T-helper 2 cell treated with Interferon-gamma antibody and Interleukin-4, amounts not matched to agents 100 ng/mL and 5 ng/mL, for 36 hours (primary cell): Measurements from ENCODE around the gene PSAP. TPM values are rescaled to one million over a fixed set of nuclear protein-coding genes. Genes with fewer than 3 reads are reported as not detected.
"Not testable (repeated sequence)": the region's sequence is repeated elsewhere in the genome, so short reads cannot be mapped to it uniquely, and the experiment has no call there.

Source experiments
- intact Hi-C: fragments of 100-400 bp; cut with micrococcal nuclease; formaldehyde crosslinking; loops from one replicate; pipeline ENCODE4 v1.15.1; 2023
- total RNA-seq: library from RNA; stranded (reverse); gene quantifications from 2 replicates; pipeline ENCODE4 v1.2.3, GENCODE V29; 2022

The PSAP gene
- total RNA-seq, 1 donor from 2014 or later, result 123 TPM

DNA sequence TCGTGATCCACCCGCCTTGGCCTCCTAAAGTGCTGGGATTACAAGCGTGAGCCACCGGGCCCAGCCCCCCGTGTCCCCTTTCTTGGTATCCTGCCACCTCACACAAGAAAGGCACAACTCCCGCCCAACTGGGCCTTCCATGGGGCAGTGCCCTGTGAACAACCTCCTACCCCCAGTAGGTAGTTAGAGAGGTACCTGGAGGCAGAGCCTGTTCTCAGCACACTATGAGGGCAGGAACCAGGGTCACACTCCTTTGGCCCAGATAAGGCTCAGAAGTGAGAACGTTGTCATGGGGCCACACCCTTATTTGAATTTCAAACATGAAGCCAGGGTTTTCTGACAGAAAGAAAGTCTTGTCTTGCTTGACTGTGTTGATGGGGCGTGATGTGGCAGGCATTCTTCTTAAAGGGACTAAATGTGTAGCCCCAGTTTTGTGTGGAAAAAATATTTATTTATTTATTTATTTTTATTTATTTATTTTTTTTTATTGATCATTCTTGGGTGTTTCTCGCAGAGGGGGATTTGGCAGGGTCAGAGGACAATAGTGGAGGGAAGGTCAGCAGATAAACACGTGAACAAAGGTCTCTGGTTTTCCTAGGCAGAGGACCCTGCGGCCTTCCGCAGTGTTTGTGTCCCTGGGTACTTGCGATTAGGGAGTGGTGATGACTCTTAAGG, 23.8 kb upstream of the PSAP start:
- intact Hi-C loops, result not testable (repeated sequence)

- intact Hi-C loops, result no loop called here
Measured at GRCh38 chr10:71873582-71874211, 22.6 kb upstream of the PSAP start.

DNA sequence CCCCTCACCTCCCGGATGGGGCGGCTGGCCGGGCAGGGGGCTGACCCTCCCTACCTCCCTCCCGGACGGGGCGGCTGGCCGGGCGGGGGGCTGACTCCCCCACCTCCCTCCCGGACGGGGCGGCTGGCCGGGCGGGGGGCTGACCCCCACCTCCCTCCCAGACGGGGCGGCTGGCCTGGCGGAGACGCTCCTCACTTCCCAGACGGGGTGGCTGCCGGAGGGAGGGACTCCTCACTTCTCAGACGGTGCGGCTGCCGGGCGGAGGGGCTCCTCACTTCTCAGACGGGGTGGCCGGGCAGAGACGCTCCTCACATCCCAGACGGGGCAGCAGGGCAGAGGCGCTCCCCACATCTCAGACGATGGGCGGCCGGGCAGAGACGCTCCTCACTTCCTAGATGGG, 18.6 kb upstream of the PSAP start:
- intact Hi-C loops, result not testable (repeated sequence)

- intact Hi-C loops, result no loop called here
Measured at GRCh38 chr10:71868192-71868697, 17.2 kb upstream of the PSAP start.

- intact Hi-C loops, result no loop called here
Measured at GRCh38 chr10:71865561-71866041, 14.6 kb upstream of the PSAP start.

- intact Hi-C loops, result no loop called here
Measured at GRCh38 chr10:71864911-71865361, 13.9 kb upstream of the PSAP start.

DNA sequence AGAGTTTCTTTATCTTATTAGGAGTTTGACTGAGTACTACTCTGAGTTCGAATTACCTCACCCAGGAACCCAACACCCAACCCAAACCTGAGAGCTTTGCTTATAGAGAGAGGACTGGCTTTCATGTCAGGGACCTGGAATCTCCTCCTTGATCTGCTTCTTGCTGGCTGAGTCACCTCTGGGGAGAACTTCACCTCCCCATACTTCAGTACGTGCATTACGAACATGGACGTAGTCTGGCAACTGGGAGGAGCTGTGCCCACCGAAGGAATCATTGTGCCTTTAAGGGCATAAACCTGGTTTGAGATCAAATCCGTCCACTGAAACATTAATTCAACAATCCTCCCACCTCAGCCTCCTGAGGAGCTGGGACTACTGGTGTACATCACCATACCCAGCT, 12.2 kb upstream of the PSAP start:
- intact Hi-C loops, result no loop called here

GRCh38 chr10:71860243-71861029, 9.4 kb upstream of the PSAP start:
- intact Hi-C loops, result no loop called here

DNA sequence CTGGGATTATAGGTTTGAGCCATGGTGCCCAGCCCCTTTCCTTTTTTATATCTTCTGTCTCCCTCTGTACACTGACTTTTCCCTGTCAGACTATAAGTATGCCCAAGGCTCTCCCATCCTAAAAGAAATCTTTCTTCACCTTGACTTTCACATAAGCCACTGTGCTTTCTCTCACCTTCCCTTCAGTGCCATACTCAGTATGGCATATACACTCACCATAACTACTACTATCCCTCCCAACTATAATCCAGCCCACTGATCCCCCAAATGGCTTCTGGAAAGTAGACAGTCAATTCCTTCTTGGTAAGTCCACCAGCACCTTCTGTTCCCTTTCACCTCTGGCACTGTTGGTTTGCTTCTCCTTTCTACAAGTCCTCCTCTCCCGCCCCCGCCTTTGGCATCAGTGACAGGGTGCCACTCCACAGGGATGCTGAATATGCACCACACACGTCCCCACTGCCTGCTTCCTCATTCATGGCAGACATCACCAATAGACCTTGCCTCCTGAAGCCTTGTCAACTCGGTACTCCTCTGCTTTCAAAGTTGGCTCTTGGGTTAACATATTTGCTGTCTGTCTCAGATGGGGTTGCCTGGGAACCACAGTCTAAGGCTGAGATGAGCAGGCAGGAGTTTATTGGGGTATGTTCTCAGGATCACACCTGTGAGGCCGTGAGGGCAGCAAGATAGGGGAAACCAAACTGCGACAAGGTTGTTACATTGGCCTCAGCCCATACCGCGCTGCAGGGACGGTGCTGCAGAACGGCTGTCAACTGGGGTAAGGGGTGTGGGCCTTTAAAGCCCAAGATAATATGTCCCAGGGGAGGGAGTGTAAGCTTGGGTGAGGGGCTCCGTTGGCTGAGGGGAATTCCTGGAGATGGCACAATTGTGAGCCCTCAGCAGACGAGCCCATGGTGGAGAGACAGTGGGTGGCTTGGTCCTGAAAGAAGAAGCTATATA, 7.2 kb upstream of the PSAP start:
- intact Hi-C loops, result no loop called here

- intact Hi-C loops, result no loop called here
Measured at GRCh38 chr10:71856619-71857018, 5.6 kb upstream of the PSAP start.

GRCh38 chr10:71854031-71854430, 3.0 kb upstream of the PSAP start:
- intact Hi-C loops, result no loop called here

- intact Hi-C loops, result no loop called here
Measured at GRCh38 chr10:71852355-71852937, 1.4 kb upstream of the PSAP start.

GRCh38 chr10:71851465-71852095, 529 bp upstream of the PSAP start:
- intact Hi-C loops, result loop anchor here (1.0 to 2.0 kb wide), 2 partner anchors 83 to 532 kb away; partner anchors contain the start of gene SLC29A3

DNA sequence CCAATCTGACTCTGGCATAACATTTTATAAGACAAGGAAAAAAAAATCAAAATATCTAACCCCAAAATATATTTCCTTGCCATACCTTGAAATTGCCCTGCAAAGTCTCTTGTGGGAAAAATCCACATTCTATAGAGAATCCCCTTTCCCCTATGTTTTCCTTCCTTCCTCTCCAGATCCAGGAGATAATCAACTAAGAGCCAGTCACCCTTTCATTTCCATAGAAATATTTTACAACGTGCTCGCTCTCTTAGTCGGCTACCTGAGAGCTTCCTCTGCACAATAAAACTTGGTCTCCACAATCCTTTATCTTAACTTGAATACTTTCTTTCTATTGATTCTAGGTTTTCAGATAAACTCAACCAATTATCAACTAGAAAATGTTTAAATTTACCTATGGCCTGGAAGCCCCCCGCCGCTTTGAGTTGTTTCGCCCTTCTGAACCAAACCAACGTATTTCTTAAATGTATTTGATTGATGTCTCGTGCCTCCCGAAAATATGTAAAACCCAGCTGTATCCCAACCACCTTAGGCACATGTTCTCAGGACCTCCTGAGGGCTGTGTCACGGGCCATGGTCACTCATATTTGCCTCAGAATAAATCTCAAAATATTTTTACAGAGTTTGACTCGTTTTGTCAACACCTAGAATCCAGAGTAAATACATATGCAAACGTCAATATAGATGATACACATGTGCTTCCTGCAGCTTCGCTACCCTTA, 869 bp downstream of the PSAP start:
- intact Hi-C loops, result loop anchor here (2.0 kb wide), 1 partner anchor 81 kb away; no protein-coding TSS in a partner anchor

DNA sequence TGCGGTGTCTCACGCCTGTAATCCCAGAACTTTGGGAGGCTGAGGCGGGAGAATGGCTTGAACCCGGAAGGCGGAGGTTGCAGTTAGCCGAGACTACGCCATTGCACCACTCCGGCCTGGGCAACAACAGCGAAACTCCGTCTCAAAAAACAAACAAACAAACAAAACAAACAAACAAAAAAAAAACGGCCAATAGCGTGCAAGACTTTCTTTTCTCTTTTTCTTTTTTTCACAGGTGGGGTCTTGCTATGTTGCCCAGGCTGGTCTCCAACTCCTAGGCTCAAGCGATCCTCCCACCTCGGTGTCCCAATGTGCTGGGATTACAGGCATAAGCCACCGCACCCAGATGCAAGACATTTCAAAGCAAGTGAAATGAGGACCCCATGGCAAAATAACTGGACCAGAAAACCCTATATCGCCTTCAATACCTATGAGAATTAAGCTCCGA, 1.6 kb downstream of the PSAP start:
- intact Hi-C loops, result loop anchor here (5.0 kb wide), 1 partner anchor 48 kb away; no protein-coding TSS in a partner anchor

GRCh38 chr10:71848325-71849275, 2.5 kb downstream of the PSAP start:
- intact Hi-C loops, result loop anchor here (5.0 kb wide), 1 partner anchor 49 kb away; no protein-coding TSS in a partner anchor

DNA sequence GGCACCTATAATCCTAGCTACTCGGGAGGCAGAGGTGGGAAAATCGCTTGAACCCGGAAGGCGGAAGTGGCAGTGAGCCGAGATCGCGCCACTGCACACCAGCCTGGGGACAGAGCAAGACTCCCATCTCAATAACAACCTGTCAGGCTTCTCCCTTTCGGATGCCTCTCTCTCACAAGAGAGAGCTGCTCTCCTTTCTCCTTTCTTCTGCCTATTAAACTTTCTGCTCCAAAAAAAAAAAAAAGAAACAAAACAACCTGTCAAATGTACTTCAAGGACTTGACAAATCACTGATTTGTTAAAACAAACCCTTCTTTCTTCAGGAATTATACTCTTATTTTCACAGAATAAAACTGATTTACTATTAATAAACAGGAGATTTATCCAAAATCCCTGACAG, 3.6 kb downstream of the PSAP start:
- intact Hi-C loops, result loop anchor here (5.0 kb wide), 1 partner anchor 50 kb away; no protein-coding TSS in a partner anchor

- intact Hi-C loops, result loop anchor here (5.0 kb wide), 1 partner anchor 50 kb away; no protein-coding TSS in a partner anchor
Measured at GRCh38 chr10:71846816-71847215, 4.2 kb downstream of the PSAP start.
